Omental fat pad (tissue), 4 donors: ENCODE data around the gene SLC39A5. TPM values are rescaled to one million over a fixed set of nuclear protein-coding genes. Genes with fewer than 3 reads are reported as not detected.
"Not testable (repeated sequence)": the region's sequence is repeated elsewhere in the genome, so short reads cannot be mapped to it uniquely, and the experiment has no call there.

Experiments
- ATAC-seq: fragments of 150-250 bp; one replicate; pipeline ENCODE4 v1.9.1; 2016; ENCODE audit warnings: mild to moderate bottlenecking, moderate library complexity; ENCODE audit not compliant: low FRiP score
- DNase-seq: peaks from one replicate; pipeline ENCODE4 v3.0.0-alpha.2; 2019; ENCODE audit warnings: low spot score
- total RNA-seq, 4 donors: library from RNA; depleted of rRNA; stranded (reverse); fragments of >200 nt; gene quantifications; one replicate each; pipeline ENCODE4 v1.1.0, GENCODE V29; 2016
- TF ChIP-seq, protein P1 (sequence below), 3 donors: fragments of 450-650 bp; IDR thresholded peaks; one replicate each; pipeline ENCODE4 v1.5.1; 2016 to 2017; ENCODE audit warnings: antibody characterized with exemption in 3 of 3, mild to moderate bottlenecking in 3 of 3, moderate library complexity in 2 of 3

Gene SLC39A5
- total RNA-seq, 4 donors from 2014 or later: not detected

DNA sequence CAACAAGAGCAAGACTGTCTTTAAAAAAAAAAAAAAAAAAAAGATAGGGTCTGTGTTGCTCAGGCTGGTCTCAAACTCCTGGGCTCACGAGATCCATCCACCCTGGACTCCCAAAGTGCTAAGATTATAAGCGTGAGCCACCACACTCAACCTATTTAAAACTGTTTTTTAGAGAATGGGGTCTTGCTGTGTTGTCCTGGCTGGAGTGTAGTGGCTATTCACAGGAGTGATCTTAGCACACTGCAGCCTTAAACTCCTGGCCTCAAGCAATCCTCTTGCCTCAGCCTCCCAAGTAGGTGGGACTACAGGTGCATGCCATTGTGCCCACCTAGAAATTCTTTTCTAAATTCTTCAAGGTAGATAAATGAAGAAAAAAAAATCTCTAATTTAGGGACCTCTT, 44.4 kb downstream of the SLC39A5 start:
- TF ChIP-seq, protein P1, sequence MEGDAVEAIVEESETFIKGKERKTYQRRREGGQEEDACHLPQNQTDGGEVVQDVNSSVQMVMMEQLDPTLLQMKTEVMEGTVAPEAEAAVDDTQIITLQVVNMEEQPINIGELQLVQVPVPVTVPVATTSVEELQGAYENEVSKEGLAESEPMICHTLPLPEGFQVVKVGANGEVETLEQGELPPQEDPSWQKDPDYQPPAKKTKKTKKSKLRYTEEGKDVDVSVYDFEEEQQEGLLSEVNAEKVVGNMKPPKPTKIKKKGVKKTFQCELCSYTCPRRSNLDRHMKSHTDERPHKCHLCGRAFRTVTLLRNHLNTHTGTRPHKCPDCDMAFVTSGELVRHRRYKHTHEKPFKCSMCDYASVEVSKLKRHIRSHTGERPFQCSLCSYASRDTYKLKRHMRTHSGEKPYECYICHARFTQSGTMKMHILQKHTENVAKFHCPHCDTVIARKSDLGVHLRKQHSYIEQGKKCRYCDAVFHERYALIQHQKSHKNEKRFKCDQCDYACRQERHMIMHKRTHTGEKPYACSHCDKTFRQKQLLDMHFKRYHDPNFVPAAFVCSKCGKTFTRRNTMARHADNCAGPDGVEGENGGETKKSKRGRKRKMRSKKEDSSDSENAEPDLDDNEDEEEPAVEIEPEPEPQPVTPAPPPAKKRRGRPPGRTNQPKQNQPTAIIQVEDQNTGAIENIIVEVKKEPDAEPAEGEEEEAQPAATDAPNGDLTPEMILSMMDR (IDR thresholded peaks at IDR 0.05): no peak
- no peak for DNase-seq
- ATAC-seq: no peak

DNA sequence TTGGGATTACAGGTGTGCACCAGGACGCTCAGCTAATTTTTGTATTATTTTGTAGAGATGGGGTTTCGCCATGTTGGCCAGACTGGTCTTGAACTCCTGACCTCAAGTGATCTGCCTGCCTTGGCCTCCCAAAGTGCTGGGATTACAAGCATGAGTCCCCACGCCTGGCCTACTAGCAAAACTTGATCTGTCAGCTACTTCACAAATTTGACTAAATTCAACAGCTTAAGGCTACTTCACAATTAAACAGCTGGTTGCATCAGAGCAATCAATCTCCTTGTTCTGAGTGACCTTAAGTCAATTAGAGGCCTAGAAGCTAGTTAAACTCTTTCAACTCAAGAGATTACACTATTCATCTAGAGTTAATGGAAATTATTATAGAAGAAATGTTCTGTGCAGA, 49.1 kb downstream of the SLC39A5 start:
- TF ChIP-seq, protein P1 (IDR thresholded peaks at IDR 0.05): no peak
- ATAC-seq: no peak
- DNase-seq: no peak

DNA sequence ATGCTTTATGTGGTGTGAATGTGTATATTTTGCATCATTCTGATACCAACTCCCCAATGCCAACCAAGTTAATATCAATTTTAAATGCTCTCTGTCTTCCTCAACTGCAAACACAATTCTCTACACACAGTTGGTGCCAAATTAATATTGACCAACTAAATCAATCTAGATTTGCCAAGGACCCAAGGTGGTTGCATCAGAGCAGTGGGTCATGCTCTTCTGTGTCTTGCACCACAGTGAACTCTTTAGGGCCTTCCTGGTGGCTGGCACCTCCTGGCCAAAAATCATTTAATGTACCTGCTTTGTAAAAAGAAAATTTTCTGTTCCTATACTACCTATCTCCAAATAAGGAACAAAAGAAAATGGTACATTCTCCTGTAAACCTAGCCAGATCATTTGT, 51.0 kb downstream of the SLC39A5 start:
- ATAC-seq (no peak), DNase-seq (no peak)
- TF ChIP-seq, protein P1 (IDR thresholded peaks at IDR 0.05): no peak

DNA sequence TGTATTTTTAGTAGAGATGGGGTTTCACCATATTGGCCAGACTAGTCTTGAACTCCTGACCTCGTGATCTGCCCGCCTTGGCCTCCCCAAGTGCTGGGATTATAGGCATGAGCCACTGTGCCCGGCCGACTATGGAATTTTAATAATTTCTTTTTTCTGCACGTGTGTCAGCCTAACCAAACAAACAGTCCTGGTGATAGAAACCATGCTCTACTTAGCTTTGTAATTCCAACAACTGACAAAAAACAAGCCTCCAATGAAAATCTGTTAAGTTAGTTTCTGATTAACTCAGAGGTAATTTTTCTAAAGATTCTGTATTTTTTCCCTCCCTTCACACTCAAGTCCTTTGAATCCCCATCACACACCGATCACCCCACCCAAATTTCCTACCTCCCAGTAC, 52.2 kb downstream of the SLC39A5 start:
- DNase-seq (no peak), ATAC-seq (no peak)
- TF ChIP-seq, protein P1 (IDR thresholded peaks at IDR 0.05): no peak

DNA sequence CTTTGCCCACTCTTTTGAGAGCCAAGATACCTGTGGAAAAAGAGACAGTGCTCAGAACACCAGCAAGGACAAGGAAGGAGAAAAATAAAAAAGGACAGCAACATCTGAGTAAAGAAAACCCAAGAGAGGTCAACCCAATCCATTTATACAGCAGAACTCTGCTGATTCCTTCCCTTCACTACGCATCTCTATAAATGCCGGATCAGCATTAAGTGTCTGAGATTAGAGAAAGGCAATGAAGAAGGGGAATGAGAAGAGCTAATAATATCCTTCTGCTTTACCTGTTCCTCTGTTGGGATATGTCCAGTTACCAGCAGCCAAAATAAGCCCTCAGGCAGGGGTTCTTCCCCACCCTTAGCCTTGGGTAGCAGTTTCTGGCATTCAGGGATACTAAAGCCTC, 52.7 kb downstream of the SLC39A5 start:
- ATAC-seq (no peak), DNase-seq (no peak)
- TF ChIP-seq, protein P1 (IDR thresholded peaks at IDR 0.05): no peak

DNA sequence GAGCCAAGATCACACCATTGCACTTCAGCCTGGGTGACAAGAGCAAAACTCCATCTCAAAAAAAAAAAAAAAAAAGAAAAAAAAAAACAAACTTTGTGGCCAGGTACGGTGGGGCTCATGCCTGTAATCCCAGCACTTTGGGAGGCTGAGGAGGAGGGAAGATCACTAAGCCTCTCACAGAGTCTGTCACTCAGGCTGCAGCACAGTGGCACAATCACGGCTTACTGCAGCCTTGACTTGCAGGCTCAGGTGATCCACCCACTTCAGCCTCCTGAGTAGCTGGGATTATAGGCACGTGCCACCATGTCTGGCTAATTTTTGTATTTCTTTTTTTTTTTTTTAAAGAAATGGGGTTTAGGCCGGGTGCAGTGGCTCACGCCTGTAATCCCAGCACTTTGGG, 54.4 kb downstream of the SLC39A5 start:
- not testable (repeated sequence) for DNase-seq, ATAC-seq

DNA sequence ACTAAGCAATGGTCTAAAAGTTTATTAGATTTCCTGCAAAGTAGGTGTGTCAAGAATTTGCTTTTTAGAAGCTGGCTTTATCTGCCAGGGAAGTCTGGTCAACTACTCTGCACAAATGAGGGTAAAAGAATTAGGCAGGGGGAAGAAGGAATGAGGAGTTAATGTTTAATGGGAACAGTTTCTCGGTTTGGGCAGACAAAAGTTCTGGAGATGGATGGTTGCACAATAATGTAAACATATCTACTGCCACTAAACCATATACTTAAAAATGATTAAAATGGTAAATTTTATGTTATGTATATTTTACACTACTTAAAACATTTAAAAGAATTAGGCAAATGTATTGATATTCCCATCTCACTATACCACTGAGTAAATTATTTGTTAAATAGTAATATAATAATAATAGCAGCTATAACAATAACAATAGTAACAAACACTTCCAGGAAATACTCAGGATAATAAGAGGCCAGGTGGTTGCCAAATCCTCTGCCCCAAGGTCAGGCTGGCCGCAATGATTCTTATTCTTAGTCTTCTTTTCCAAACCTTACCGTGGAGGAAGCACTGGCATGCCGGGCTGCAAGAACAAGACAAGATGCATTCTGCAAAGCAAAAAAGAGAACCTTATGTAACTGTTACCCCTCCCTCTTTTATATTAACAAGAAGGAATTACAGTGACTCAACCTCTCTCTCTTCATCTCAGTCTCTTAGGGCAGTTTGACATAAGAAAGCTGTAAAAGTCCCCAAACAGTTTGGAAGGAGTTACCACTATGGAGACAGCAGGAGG, 56.4 kb downstream of the SLC39A5 start:
- TF ChIP-seq, protein P1 (IDR thresholded peaks at IDR 0.05): no peak
- DNase-seq: no peak
- no peak for ATAC-seq

Other genes starting within 250 kb of the SLC39A5 start
- 10 to 100 TPM; 14.5 to 43.0 (median 22.9) TPM for gene SUOX, start 232.8 kb upstream of the SLC39A5 start, total RNA-seq
- gene IKZF4, start 209.0 kb upstream of the SLC39A5 start, total RNA-seq: 10 to 100 TPM in 1 of 4 donors, 1 to 10 TPM in 3; 4.4 to 10.3 (median 6.6) TPM
- gene RPS26, start 188.1 kb upstream of the SLC39A5 start, total RNA-seq: 1,000 to 10,000 TPM in 2 of 4 donors, 100 to 1,000 TPM in 2; 482 to 1,592 (median 1,024) TPM
- gene ERBB3, start 149.9 kb upstream of the SLC39A5 start, total RNA-seq: 1 to 10 TPM; 2.9 to 8.3 (median 7.6) TPM
- 100 to 1,000 TPM in 3 of 4 donors, 10 to 100 TPM in 1; 90.2 to 232 (median 119) TPM for gene PA2G4, start 125.5 kb upstream of the SLC39A5 start, total RNA-seq
- gene RPL41, start 113.4 kb upstream of the SLC39A5 start, total RNA-seq: 1,000 to 10,000 TPM; 2,553 to 3,094 (median 2,929) TPM
- 1 to 10 TPM; 3.5 to 5.5 (median 4.9) TPM for gene ZC3H10, start 111.8 kb upstream of the SLC39A5 start, total RNA-seq
- gene ESYT1, start 101.8 kb upstream of the SLC39A5 start, total RNA-seq: 100 to 1,000 TPM; 129 to 447 (median 345) TPM
- gene MYL6B, start 77.5 kb upstream of the SLC39A5 start, total RNA-seq: 10 to 100 TPM; 25.8 to 42.4 (median 31.8) TPM
- 1,000 to 10,000 TPM; 2,379 to 4,265 (median 3,293) TPM for gene MYL6, start 71.7 kb upstream of the SLC39A5 start, total RNA-seq
- gene SMARCC2, start 40.6 kb upstream of the SLC39A5 start, total RNA-seq: 100 to 1,000 TPM in 1 of 4 donors, 10 to 100 TPM in 3; 65.5 to 101 (median 82.1) TPM
- 100 to 1,000 TPM in 1 of 4 donors, 10 to 100 TPM in 3; 50.0 to 128 (median 76.2) TPM for gene RNF41, start 8.1 kb upstream of the SLC39A5 start, total RNA-seq
- 10 to 100 TPM; 13.2 to 24.3 (median 17.2) TPM for gene NABP2, start 5.7 kb upstream of the SLC39A5 start, total RNA-seq
- 10 to 100 TPM; 13.6 to 19.2 (median 16.8) TPM for gene ANKRD52, start 28.3 kb downstream of the SLC39A5 start, total RNA-seq
- 10 to 100 TPM in 3 of 4 donors, 1 to 10 TPM in 1; 9.0 to 18.1 (median 13.5) TPM for gene COQ10A, start 36.9 kb downstream of the SLC39A5 start, total RNA-seq
- 100 to 1,000 TPM; 143 to 210 (median 194) TPM for gene CS, start 70.3 kb downstream of the SLC39A5 start, total RNA-seq
- 10 to 100 TPM; 60.4 to 77.8 (median 69.7) TPM for gene CNPY2, start 85.9 kb downstream of the SLC39A5 start, total RNA-seq
- gene PAN2, start 103.9 kb downstream of the SLC39A5 start, total RNA-seq: 10 to 100 TPM; 17.3 to 57.8 (median 40.7) TPM
- gene IL23A, start 108.8 kb downstream of the SLC39A5 start, total RNA-seq: 1 to 10 TPM in 1 of 4 donors, not detected in 3; 2.2 TPM
- gene STAT2, start 130.1 kb downstream of the SLC39A5 start, total RNA-seq: 100 to 1,000 TPM; 137 to 256 (median 177) TPM
- gene APOF, start 132.8 kb downstream of the SLC39A5 start, total RNA-seq: not detected
- 1 to 10 TPM; 3.2 to 6.8 (median 4.3) TPM for gene TIMELESS, start 219.4 kb downstream of the SLC39A5 start, total RNA-seq
- gene MIP, start 224.6 kb downstream of the SLC39A5 start, total RNA-seq: not detected
- 1 to 10 TPM; 2.3 to 4.7 (median 2.9) TPM for gene SPRYD4, start 238.5 kb downstream of the SLC39A5 start, total RNA-seq